HepG2 (cell line): Measurements from ENCODE around the gene MTCL1. TPM values are rescaled to one million over a fixed set of nuclear protein-coding genes. Genes with fewer than 3 reads are reported as not detected.

Experiments used
- DRAP1 ChIP-seq: IDR thresholded peaks from 2 replicates; pipeline ENCODE4 v1.6.1; 2016; ENCODE audit warnings: missing genetic modification reagents, missing compliant biosample characterization
- ELF3 ChIP-seq: IDR thresholded peaks from 2 replicates; pipeline ENCODE4 v1.6.1; 2016; ENCODE audit warnings: missing genetic modification reagents, missing compliant biosample characterization
- GABPB1 ChIP-seq: IDR thresholded peaks from 2 replicates; pipeline ENCODE4 v1.6.1; 2016; ENCODE audit warnings: mild to moderate bottlenecking, missing genetic modification reagents, moderate library complexity, missing compliant biosample characterization
- IKZF5 ChIP-seq: IDR thresholded peaks from 2 replicates; pipeline ENCODE4 v1.6.1; 2018; ENCODE audit warnings: missing genetic modification reagents, mild to moderate bottlenecking, missing compliant biosample characterization
- KLF11 ChIP-seq: IDR thresholded peaks from 2 replicates; pipeline ENCODE4 v1.6.1; 2016; ENCODE audit warnings: missing compliant biosample characterization
- MIXL1 ChIP-seq: IDR thresholded peaks from 2 replicates; pipeline ENCODE4 v1.6.1; 2016
- ONECUT2 ChIP-seq: sonication (generic); formaldehyde crosslinking; IDR thresholded peaks from 2 replicates; pipeline ENCODE4 v1.4.0; 2020; ENCODE audit warnings: missing genetic modification reagents
- POGZ ChIP-seq: sonication (generic); formaldehyde crosslinking; IDR thresholded peaks from 2 replicates; pipeline ENCODE4 v1.4.0; 2020; ENCODE audit warnings: mild to moderate bottlenecking, missing genetic modification reagents
- PPARG ChIP-seq: conservative IDR thresholded peaks from 2 replicates; pipeline ENCODE4 v1.6.1; 2016; ENCODE audit warnings: missing biosample characterization, missing genetic modification reagents
- RARA ChIP-seq: IDR thresholded peaks from 2 replicates; pipeline ENCODE4 v1.6.1; 2016; ENCODE audit warnings: missing genetic modification reagents, missing compliant biosample characterization
- SOX13 ChIP-seq, 3 experiments: fragments of 450-650 bp in 1 of 3; sonication (generic) in 1 of 3; formaldehyde crosslinking in 1 of 3; IDR thresholded peaks in 2 of 3; conservative IDR thresholded peaks in 1 of 3; 2 replicates each; pipeline versions ENCODE4 v1.5.0 to v1.6.1; 2016 to 2020; ENCODE audit warnings: antibody characterized with exemption in 1 of 3, mild to moderate bottlenecking in 1 of 3, missing compliant biosample characterization in 1 of 3, missing genetic modification reagents in 1 of 3, moderate library complexity in 1 of 3
- TCF7 ChIP-seq: sonication (generic); IDR thresholded peaks from 2 replicates; pipeline ENCODE4 v1.6.1; 2016; ENCODE audit warnings: antibody characterized with exemption, low read depth
- ZNF558 ChIP-seq: sonication (generic); formaldehyde crosslinking; IDR thresholded peaks from 2 replicates; pipeline ENCODE4 v1.9.0; 2022; ENCODE audit warnings: mild to moderate bottlenecking, missing genetic modification reagents, borderline replicate concordance
- ZNF788 ChIP-seq: sonication (generic); formaldehyde crosslinking; IDR thresholded peaks from 2 replicates; pipeline ENCODE4 v1.5.0; 2020; ENCODE audit warnings: mild to moderate bottlenecking, missing genetic modification reagents, borderline replicate concordance
- polyA plus RNA-seq, 8 experiments: library from polyadenylated mRNA; depleted of rRNA in 3 of 8; stranded (reverse) in 7 of 8; unstranded in 1 of 8; fragments of >200 nt; fragmentation: Illumina TruSeq in 4 of 8; extraction: Trizol in 4 of 8; gene quantifications; 2 replicates each; pipeline versions ENCODE4 v1.2.1 to v1.2.3, GENCODE V29; 2011 to 2016; ENCODE audit warnings: low read depth in 4 of 8, missing spikeins in 1 of 8, mixed read lengths in 1 of 8; ENCODE audit not compliant: insufficient read depth in 1 of 8
- total RNA-seq, 5 experiments: library from RNA; depleted of rRNA; stranded (reverse); fragments of >200 nt; fragmentation: Illumina TruSeq; extraction: Trizol; gene quantifications; 2 replicates each; pipeline ENCODE4 v1.2.3, GENCODE V29; 2016; ENCODE audit warnings: low read depth in 1 of 5
- TF ChIP-seq, protein P1 (sequence below): sonication (generic); formaldehyde crosslinking; IDR thresholded peaks from 2 replicates; pipeline ENCODE4 v1.4.0; 2020; ENCODE audit warnings: missing genetic modification reagents, mild to moderate bottlenecking, borderline replicate concordance
- TF ChIP-seq, protein P2 (sequence below): sonication (generic); formaldehyde crosslinking; IDR thresholded peaks from 2 replicates; pipeline ENCODE4 v1.5.1; 2020; ENCODE audit warnings: missing genetic modification reagents, mild to moderate bottlenecking, borderline replicate concordance
- TF ChIP-seq, protein P3 (sequence below): IDR thresholded peaks from 2 replicates; pipeline ENCODE4 v1.6.1; 2016; ENCODE audit warnings: low read depth, borderline replicate concordance
- TF ChIP-seq, protein P4 (sequence below): sonication (generic); formaldehyde crosslinking; IDR thresholded peaks from 2 replicates; pipeline ENCODE4 v1.4.0; 2020; ENCODE audit warnings: missing genetic modification reagents, borderline replicate concordance
- TF ChIP-seq, protein P5 (sequence below): sonication (generic); formaldehyde crosslinking; IDR thresholded peaks from 2 replicates; pipeline ENCODE4 v1.8.0; 2022; ENCODE audit warnings: mild to moderate bottlenecking, missing genetic modification reagents, moderate library complexity

Gene MTCL1
- total and polyA plus RNA-seq, 2 of the 13 experiments (the other 11 are each of a cell fraction or from before 2014, with no cell fraction given) = 3.1 to 3.2 TPM

DNA sequence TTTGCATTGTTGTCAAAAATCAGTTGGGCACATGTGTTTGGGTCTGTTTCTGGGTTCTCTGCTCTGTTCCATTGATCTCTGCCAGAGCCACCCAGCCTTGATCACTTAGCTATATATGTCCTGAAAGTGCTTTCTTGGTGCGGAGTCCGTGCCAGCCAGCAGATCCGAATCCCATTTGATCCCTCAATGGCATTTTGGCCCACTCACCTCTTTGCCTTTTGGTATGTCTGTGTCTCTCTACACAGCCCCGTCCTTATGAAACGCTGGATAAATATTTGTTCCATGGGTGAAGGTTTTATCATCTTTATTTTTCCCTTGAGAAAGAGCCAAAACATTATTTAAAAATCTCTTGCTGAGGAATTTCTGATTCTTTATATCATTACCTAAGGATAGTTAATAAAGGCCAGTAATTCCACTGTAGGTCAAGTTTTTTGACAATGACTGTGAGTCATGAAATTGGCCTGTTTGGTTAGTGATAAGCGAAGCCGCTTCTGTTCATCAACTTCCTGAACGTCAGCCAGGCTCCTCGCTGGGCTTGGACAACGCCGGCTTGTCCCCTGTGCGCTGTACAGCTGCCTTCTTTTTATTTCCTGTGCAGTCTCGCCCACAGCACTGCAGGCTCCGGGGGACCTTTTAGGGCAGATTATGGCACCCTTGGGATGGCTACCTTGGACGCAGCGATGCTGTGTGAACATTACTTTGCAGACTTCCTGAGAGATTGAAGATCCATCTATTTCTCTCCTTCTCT is 24.9 kb downstream of the MTCL1 start (continued):
- TF ChIP-seq ONECUT2 (CRISPR knock-in tag) (no peak), ZNF558 (no peak), DRAP1 (CRISPR knock-in tag) (0 out of 2 replicates have a peak, but pooled peaks have one; percentile 45), KLF11 (CRISPR knock-in tag) (peak; percentile 37; the same call in 1 of the 2 replicates), POGZ (CRISPR knock-in tag) (0 out of 2 replicates have a peak, but pooled peaks have one; percentile 38), RARA (CRISPR knock-in tag) (peak; percentile 75), SOX13 (IDR thresholded peaks at IDR 0.05) (no peak), SOX13 (CRISPR knock-in tag; conservative IDR thresholded peaks at IDR 0.05 in 1 of 2, IDR thresholded peaks at IDR 0.05 in 1 of 2) (peak in 1 of 2 experiments; percentile 87; a peak in 2 of 4 replicates), PPARG (CRISPR knock-in tag) (peak; percentile 70; the same call in 1 of the 2 replicates), IKZF5 (CRISPR knock-in tag) (peak; percentile 75; the same call in 1 of the 2 replicates), GABPB1 (CRISPR knock-in tag) (peak; percentile 50), TCF7 (peak; percentile 43; the same call in 1 of the 2 replicates), ZNF788 (peak; percentile 49; the same call in 1 of the 2 replicates), ELF3 (CRISPR knock-in tag) (peak; percentile 98), MIXL1 (CRISPR knock-in tag) (peak; percentile 82; the same call in 1 of the 2 replicates)
- TF ChIP-seq, protein P1, sequence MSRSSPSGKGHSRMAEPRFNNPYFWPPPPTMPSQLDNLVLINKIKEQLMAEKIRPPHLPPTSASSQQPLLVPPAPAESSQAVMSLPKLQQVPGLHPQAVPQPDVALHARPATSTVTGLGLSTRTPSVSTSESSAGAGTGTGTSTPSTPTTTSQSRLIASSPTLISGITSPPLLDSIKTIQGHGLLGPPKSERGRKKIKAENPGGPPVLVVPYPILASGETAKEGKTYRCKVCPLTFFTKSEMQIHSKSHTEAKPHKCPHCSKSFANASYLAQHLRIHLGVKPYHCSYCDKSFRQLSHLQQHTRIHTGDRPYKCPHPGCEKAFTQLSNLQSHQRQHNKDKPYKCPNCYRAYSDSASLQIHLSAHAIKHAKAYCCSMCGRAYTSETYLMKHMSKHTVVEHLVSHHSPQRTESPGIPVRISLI (CRISPR knock-in tag) = 0 out of 2 replicates have a peak, but pooled peaks have one; percentile 25
- TF ChIP-seq, protein P2, sequence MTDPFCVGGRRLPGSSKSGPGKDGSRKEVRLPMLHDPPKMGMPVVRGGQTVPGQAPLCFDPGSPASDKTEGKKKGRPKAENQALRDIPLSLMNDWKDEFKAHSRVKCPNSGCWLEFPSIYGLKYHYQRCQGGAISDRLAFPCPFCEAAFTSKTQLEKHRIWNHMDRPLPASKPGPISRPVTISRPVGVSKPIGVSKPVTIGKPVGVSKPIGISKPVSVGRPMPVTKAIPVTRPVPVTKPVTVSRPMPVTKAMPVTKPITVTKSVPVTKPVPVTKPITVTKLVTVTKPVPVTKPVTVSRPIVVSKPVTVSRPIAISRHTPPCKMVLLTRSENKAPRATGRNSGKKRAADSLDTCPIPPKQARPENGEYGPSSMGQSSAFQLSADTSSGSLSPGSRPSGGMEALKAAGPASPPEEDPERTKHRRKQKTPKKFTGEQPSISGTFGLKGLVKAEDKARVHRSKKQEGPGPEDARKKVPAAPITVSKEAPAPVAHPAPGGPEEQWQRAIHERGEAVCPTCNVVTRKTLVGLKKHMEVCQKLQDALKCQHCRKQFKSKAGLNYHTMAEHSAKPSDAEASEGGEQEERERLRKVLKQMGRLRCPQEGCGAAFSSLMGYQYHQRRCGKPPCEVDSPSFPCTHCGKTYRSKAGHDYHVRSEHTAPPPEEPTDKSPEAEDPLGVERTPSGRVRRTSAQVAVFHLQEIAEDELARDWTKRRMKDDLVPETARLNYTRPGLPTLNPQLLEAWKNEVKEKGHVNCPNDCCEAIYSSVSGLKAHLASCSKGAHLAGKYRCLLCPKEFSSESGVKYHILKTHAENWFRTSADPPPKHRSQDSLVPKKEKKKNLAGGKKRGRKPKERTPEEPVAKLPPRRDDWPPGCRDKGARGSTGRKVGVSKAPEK (CRISPR knock-in tag) = peak; percentile 50; the same call in 1 of the 2 replicates
- TF ChIP-seq, protein P3, sequence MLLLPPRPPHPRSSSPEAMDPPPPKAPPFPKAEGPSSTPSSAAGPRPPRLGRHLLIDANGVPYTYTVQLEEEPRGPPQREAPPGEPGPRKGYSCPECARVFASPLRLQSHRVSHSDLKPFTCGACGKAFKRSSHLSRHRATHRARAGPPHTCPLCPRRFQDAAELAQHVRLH (CRISPR knock-in tag) = no peak
- TF ChIP-seq, protein P4, sequence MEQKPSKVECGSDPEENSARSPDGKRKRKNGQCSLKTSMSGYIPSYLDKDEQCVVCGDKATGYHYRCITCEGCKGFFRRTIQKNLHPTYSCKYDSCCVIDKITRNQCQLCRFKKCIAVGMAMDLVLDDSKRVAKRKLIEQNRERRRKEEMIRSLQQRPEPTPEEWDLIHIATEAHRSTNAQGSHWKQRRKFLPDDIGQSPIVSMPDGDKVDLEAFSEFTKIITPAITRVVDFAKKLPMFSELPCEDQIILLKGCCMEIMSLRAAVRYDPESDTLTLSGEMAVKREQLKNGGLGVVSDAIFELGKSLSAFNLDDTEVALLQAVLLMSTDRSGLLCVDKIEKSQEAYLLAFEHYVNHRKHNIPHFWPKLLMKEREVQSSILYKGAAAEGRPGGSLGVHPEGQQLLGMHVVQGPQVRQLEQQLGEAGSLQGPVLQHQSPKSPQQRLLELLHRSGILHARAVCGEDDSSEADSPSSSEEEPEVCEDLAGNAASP (CRISPR knock-in tag) = peak; percentile 57; the same call in 1 of the 2 replicates
- TF ChIP-seq, protein P5, sequence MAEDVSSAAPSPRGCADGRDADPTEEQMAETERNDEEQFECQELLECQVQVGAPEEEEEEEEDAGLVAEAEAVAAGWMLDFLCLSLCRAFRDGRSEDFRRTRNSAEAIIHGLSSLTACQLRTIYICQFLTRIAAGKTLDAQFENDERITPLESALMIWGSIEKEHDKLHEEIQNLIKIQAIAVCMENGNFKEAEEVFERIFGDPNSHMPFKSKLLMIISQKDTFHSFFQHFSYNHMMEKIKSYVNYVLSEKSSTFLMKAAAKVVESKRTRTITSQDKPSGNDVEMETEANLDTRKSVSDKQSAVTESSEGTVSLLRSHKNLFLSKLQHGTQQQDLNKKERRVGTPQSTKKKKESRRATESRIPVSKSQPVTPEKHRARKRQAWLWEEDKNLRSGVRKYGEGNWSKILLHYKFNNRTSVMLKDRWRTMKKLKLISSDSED (CRISPR knock-in tag) = no peak
